Activated T-cell treated with anti-CD3 and anti-CD28 coated beads, Interleukin-2, amount 50 U/mL, for 72 hours (primary cell): ENCODE data around the gene CAMK4. TPM values are rescaled to one million over a fixed set of nuclear protein-coding genes. Genes with fewer than 3 reads are reported as not detected.
"Not testable (repeated sequence)": the region's sequence is repeated elsewhere in the genome, so short reads cannot be mapped to it uniquely, and the experiment has no call there.

Experiments used
- ATAC-seq, 2 donors: fragments of 150-1000 bp; cut with Tn5 transposase; replicated peaks in 1 of 2; 2 replicates each; pipeline ENCODE4 v1.10.0; 2021; ENCODE audit warnings: moderate library complexity in 2 of 2, mild to moderate bottlenecking in 1 of 2
- DNase-seq, 2 donors: peaks; one replicate each; pipeline ENCODE4 v3.0.0; 2021 to 2022; ENCODE audit warnings: mixed read lengths in 1 of 2
- H3K27ac Mint-ChIP-seq: one replicate; pipeline ENCODE4 v1.8.0; 2022; ENCODE audit warnings: mild to moderate bottlenecking, moderate library complexity, mixed read lengths
- H3K27me3 Mint-ChIP-seq: one replicate; pipeline ENCODE4 v1.8.0; 2022; ENCODE audit warnings: low read depth, mixed read lengths
- H3K36me3 Mint-ChIP-seq, 2 donors: one replicate each; pipeline ENCODE4 v1.8.0; 2022; ENCODE audit warnings: mixed read lengths in 2 of 2, mild to moderate bottlenecking in 1 of 2; ENCODE audit not compliant: insufficient read depth in 2 of 2
- H3K4me1 Mint-ChIP-seq: one replicate; pipeline ENCODE4 v1.8.0; 2022; ENCODE audit warnings: low read depth, mixed read lengths
- H3K4me3 Mint-ChIP-seq, 2 donors: one replicate each; pipeline ENCODE4 v1.8.0; 2022; ENCODE audit warnings: mild to moderate bottlenecking in 2 of 2, mixed read lengths in 2 of 2, moderate library complexity in 2 of 2
- H3K9me3 Mint-ChIP-seq, 2 donors: one replicate each; pipeline ENCODE4 v1.8.0; 2022; ENCODE audit warnings: mixed read lengths in 2 of 2
- total RNA-seq, 2 donors: library from RNA; stranded (reverse); gene quantifications; one replicate each; pipeline ENCODE4 v1.2.3, GENCODE V29; 2022

The CAMK4 gene
- total RNA-seq, 2 donors from 2014 or later, result 56.1 to 96.0 TPM

DNA sequence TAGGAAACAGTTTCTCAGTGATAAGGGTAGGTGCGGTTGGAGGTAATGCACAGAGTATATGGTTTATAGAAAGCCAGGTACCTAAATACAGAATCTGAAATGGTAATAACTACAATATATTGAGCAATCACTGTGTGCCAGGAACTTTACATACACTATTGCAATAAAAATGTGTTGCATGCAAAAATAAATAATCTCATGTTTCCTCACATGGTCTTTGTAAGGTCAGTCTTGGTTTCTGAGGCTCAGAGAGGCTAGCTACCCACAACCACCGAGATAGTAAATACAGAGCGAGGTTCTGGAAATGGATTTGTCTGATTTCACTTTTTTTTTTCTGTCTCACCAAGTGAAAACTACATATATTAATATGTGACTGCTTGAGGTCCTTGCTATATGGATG lies 128.9 kb downstream of the CAMK4 start:
- no peak for DNase-seq
- Mint-ChIP-seq H3K36me3 (peaks cover 4 to 21% of the 10 kb centered on the region in 2 donors), H3K27me3 (no peaks in the 10 kb centered on the region), H3K4me1 (peaks cover 13% of the 10 kb centered on the region), H3K4me3 (no peak overlapping the region), H3K27ac (no peak overlapping the region), H3K9me3 (no peaks in the 10 kb centered on the region)
- ATAC-seq, result no peak

DNA sequence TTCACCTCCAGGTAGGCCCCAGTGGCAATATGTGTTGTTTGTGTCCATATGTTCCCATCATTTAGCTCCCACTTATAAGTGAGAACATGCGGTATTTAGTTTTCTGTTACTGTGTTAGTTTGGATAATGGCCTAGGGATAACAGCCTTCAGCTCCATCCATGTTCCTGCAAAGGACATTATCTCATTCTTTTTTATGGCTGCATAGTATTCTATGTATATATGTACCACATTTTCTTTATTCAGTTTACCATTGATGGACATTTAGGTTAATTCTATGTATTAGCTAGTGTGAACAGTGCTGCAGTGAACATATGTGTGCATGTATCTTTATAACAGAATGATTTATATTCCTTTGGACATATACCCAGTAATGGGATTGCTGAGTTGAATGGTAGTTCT lies 134.5 kb downstream of the CAMK4 start:
- not testable (repeated sequence) for ATAC-seq, H3K4me3 Mint-ChIP-seq, H3K9me3 Mint-ChIP-seq, H3K27ac Mint-ChIP-seq, H3K27me3 Mint-ChIP-seq, DNase-seq
- peaks cover 25% of the 10 kb centered on the region for H3K4me1 Mint-ChIP-seq
- H3K36me3 Mint-ChIP-seq, result peaks cover 6 to 17% of the 10 kb centered on the region in 2 donors

DNA sequence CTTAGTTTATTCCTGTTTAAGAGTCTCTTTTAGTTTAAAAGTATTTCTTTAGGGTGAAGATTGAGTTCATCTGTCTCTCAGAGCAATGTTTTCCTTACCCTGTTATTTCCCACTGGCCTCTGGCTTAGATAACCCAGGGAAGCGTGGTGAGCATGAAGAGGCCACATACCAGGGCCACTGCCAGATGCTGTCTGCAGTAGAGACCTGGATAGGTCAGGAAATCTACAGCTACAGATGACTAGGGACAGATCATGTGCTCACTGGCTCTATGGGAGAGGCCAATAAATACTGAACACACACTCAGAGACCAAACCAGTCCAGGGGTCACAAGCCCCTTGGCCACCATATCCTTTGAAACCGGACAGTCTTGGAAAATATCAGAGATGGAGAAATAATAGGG lies 136.0 kb downstream of the CAMK4 start:
- DNase-seq, result no peak
- no peaks in the 10 kb centered on the region for H3K27me3 Mint-ChIP-seq
- H3K9me3 Mint-ChIP-seq, result peaks cover 1 to 4% of the 10 kb centered on the region in 2 donors
- no peak overlapping the region for H3K4me3 Mint-ChIP-seq
- peak overlapping the region; percentile 17 for H3K27ac Mint-ChIP-seq
- ATAC-seq, result no peak
- H3K36me3 Mint-ChIP-seq, result peaks cover 4 to 11% of the 10 kb centered on the region in 2 donors
- H3K4me1 Mint-ChIP-seq, result peaks cover 39% of the 10 kb centered on the region

DNA sequence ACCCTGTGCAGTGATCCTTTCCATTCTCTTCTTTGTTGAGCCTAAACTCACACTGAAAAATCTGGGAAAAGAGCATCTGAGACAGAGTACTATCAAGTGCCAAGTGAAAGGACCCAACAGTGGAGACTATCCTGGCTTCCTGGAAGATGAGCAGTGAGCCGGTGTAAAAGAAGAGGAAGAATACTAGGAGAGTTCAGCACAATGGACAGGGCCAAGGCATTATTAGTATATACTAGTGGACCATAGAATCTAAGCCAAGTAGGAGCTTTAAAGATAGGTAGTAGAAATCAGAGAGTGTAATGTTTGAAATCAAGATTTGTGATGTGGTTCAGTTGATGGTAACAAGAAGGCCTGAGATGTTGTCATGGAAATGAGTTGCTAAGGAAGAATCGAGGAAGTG lies 140.8 kb downstream of the CAMK4 start:
- Mint-ChIP-seq H3K4me3 (no peak overlapping the region), H3K36me3 (peaks cover 4 to 7% of the 10 kb centered on the region in 2 donors), H3K27ac (no peak overlapping the region), H3K27me3 (no peaks in the 10 kb centered on the region), H3K9me3 (peaks cover 2 to 4% of the 10 kb centered on the region in 2 donors), H3K4me1 (peaks cover 32% of the 10 kb centered on the region)
- no peak for ATAC-seq
- no peak for DNase-seq

DNA sequence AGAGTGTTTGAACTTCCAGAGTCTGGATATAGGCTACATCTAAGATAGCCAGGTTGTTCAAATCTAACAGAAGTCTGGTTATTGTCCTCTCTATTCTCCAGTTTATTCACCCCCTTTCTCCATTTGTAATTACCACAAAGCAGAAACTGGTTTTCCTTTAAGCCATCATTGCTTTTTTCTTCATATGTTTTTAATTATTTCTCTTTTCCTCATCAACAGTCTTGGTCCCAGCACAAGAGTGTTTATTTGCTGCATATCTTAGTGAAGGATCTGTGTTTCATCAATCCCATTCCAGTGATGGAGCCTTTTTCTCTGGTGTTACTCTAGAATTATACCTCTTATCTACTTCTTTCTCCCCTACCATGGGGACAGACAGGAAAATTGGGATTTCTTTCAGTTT lies 142.2 kb downstream of the CAMK4 start:
- Mint-ChIP-seq H3K9me3 (peaks cover 2 to 4% of the 10 kb centered on the region in 2 donors), H3K4me3 (no peak overlapping the region), H3K36me3 (peaks cover 4 to 12% of the 10 kb centered on the region in 2 donors), H3K4me1 (peaks cover 25% of the 10 kb centered on the region), H3K27ac (no peak overlapping the region), H3K27me3 (no peaks in the 10 kb centered on the region)
- DNase-seq, result no peak
- ATAC-seq, result no peak

DNA sequence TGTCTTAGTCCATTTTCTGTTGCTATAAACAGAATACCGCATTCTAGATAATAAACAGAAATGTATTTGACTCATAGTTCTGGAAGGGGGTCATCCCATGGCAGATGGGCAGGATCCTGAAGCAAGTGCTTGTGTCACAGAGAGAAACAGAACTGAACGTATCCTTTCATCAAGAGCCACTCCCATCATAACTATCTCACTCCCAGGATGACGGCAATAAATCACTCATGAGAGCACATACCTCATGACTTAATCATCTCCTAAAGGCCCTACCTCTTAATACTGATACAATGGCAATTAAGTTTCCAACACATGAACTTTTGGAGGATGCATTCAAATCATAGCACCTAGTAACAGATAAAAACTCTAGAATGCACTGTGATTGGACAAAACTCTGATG lies 142.9 kb downstream of the CAMK4 start:
- no peak overlapping the region for H3K27ac Mint-ChIP-seq
- H3K4me1 Mint-ChIP-seq, result peaks cover 30% of the 10 kb centered on the region
- peaks cover 4 to 12% of the 10 kb centered on the region in 2 donors for H3K36me3 Mint-ChIP-seq
- DNase-seq (no peak), ATAC-seq (no peak)
- H3K9me3 Mint-ChIP-seq, result peaks cover 2 to 4% of the 10 kb centered on the region in 2 donors
- no peak overlapping the region for H3K4me3 Mint-ChIP-seq
- no peaks in the 10 kb centered on the region for H3K27me3 Mint-ChIP-seq

DNA sequence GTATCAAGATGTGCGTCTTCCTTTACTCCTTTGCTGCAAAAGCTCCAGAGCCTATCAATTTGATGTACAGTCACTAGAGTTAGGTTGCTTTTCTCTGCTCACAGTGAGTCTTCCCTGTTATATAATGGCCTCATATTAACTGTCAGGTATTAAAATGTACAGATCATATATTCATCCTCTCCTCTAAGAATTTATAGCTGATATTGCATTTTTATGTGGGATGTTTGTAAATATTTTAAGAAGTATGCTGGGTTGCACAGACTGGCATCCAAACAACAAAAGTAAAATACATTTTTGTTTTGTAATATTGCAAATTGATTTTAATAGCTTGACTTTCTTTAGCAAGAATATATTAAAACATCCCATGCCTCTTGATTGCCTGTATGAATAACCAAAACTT lies 148.6 kb downstream of the CAMK4 start:
- Mint-ChIP-seq H3K9me3 (no peaks in the 10 kb centered on the region), H3K27ac (no peak overlapping the region), H3K36me3 (peaks cover 0 to 16% of the 10 kb centered on the region in 2 donors), H3K27me3 (no peaks in the 10 kb centered on the region), H3K4me3 (no peak overlapping the region), H3K4me1 (peaks cover 18% of the 10 kb centered on the region)
- DNase-seq (no peak), ATAC-seq (no peak)

DNA sequence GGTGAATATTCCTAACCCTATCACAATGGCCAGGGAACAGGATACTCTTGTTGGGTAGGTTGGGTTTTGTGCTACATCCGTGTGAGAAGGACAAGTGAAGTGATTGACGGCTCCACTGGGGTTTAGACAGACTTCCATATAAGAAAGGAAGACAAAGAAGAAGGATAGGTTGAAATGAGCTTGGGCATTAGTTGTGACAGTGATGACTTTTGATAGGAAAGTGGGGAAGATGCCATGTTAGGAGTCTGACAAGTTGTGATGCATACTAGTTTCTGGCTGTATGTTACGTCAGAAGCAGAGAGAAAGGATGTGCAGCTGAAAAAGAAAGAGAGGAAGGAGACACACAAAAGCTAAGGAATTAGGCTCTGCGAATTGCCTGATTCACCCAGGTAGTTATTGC lies 150.2 kb downstream of the CAMK4 start:
- DNase-seq, result no peak
- peaks cover 0 to 17% of the 10 kb centered on the region in 2 donors for H3K36me3 Mint-ChIP-seq
- no peak for ATAC-seq
- no peaks in the 10 kb centered on the region for H3K27me3 Mint-ChIP-seq
- peaks cover 18% of the 10 kb centered on the region for H3K4me1 Mint-ChIP-seq
- H3K4me3 Mint-ChIP-seq, result no peak overlapping the region
- no peaks in the 10 kb centered on the region for H3K9me3 Mint-ChIP-seq
- H3K27ac Mint-ChIP-seq, result no peak overlapping the region

DNA sequence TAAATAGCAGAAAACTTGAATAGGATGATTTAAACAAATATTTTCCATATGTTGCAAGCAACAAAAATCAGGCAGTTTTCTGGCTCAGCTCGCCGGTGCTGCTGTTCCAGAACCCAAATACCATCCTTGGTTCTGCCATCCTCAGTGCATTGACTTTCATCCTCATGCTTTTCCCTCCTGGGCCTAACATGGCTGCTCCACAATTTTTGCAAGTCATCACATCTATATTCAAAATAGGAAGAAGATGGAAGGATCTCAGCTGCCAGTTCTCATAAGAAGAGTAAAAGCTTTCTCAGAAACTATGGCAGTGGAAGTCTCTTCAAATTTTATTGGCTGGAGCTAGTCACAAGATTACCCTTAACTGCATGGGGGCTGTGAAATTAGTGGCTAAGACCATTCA lies 151.5 kb downstream of the CAMK4 start:
- no peaks in the 10 kb centered on the region for H3K9me3 Mint-ChIP-seq
- no peak overlapping the region for H3K4me3 Mint-ChIP-seq
- H3K4me1 Mint-ChIP-seq, result peaks cover 18% of the 10 kb centered on the region
- H3K36me3 Mint-ChIP-seq, result peaks cover 0 to 17% of the 10 kb centered on the region in 2 donors
- no peak for ATAC-seq
- H3K27ac Mint-ChIP-seq, result peak overlapping the region; percentile 50
- no peaks in the 10 kb centered on the region for H3K27me3 Mint-ChIP-seq
- DNase-seq, result no peak

DNA sequence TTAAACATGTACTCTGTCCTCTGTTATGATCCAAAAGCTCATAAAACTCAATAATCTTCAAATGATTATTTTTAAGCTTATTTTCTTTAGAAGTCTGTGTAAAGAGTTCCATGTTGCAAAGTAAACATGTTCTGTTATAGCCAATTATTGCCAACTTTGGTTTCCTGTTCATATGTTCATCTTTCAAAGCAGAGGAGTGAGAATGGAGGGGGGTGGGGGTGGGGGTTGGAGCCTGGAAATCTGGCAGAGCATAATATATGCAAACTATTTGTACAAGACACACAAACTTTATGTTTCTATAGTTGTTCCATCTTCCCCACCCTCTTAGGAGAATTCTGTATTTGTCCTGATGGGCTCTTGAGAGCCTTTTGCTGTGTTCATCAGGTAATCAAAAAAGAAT lies 153.1 kb downstream of the CAMK4 start:
- H3K9me3 Mint-ChIP-seq, result no peaks in the 10 kb centered on the region
- peaks cover 0 to 17% of the 10 kb centered on the region in 2 donors for H3K36me3 Mint-ChIP-seq
- no peaks in the 10 kb centered on the region for H3K27me3 Mint-ChIP-seq
- peaks cover 12% of the 10 kb centered on the region for H3K4me1 Mint-ChIP-seq
- ATAC-seq (no peak), DNase-seq (no peak)
- H3K27ac Mint-ChIP-seq, result no peak overlapping the region
- H3K4me3 Mint-ChIP-seq, result no peak overlapping the region

DNA sequence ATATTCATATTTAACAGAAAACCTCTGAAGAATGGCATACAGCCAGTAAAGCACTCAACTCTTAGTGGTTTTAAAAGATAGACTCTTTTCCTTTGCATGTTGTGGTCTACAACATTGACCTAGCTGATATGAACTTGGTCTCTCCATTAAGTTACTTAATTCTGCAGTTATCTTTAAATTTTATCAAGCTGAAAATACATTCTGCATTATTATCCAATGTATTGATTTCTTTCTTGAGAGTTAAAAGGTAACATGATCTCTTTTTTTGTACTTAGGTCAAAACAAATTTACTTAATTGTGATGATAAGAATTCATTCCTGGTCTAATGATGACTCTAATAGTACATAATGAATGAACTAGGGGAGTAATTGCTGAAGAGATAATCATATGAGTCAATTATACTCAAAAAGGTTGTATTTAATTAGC lies 155.2 kb downstream of the CAMK4 start:
- H3K27me3 Mint-ChIP-seq, result no peaks in the 10 kb centered on the region
- H3K4me3 Mint-ChIP-seq, result no peak overlapping the region
- DNase-seq, result no peak
- no peak overlapping the region for H3K27ac Mint-ChIP-seq
- H3K9me3 Mint-ChIP-seq, result no peaks in the 10 kb centered on the region
- peaks cover 9% of the 10 kb centered on the region for H3K4me1 Mint-ChIP-seq
- no peak for ATAC-seq
- H3K36me3 Mint-ChIP-seq, result peaks cover 0 to 15% of the 10 kb centered on the region in 2 donors

DNA sequence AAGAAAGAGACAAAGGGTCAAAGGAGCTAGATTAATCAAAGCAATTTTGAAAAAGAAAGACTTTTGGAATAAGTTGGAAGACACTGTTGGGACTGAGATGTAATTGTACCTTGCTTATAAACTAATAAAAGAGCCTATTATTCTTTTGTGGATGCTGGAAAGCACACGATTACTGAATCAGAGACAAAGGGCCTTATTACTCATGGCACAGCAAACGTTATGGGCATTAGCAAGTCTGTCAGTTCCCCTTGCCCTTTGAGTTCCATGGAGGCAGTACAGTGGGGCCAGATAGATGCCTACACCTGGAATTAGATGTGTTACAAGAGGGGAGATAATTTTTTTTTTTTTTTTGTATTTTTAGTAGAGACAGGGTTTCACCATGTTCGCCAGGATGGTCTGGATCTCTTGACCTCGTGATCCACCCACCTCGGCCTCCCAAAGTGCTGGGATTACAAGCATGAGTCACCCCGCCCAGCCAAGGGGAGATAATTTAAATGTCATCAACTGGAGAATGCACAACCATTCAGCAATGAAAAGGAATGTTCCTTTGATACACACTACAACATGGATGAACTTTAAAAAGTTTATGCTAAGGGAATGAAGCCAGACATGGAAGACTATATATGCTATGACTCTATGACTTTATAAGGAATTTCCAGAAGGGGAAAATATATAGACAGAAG lies 159.2 kb downstream of the CAMK4 start:
- no peak for ATAC-seq
- H3K4me1 Mint-ChIP-seq, result peaks cover 6% of the 10 kb centered on the region
- H3K4me3 Mint-ChIP-seq, result no peak overlapping the region
- no peak overlapping the region for H3K27ac Mint-ChIP-seq
- no peaks in the 10 kb centered on the region for H3K27me3 Mint-ChIP-seq
- H3K9me3 Mint-ChIP-seq, result no peaks in the 10 kb centered on the region
- peaks cover under 1 to 9% of the 10 kb centered on the region in 2 donors for H3K36me3 Mint-ChIP-seq
- DNase-seq, result no peak

DNA sequence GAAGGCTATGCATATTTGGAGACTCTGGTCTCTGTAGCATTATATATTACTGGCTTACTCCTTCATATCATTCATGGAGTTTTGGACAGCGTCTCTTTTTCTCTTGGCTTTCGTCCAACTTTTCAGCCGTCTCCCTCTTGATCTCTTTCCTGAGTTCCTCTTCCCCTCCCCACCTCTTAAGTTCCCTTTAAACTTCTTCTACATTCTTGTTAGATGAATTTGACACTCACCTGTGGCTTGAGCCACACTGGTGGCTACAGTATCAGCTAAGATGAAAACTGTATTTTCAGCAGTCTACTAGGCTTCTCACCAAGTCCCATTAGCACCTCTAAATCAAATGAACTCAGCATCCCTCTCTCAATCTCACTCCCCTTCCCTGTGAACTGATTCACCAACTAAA lies 160.0 kb downstream of the CAMK4 start:
- no peak for ATAC-seq
- Mint-ChIP-seq H3K4me3 (no peak overlapping the region), H3K36me3 (peaks cover 4 to 14% of the 10 kb centered on the region in 2 donors), H3K27ac (no peak overlapping the region), H3K9me3 (no peaks in the 10 kb centered on the region), H3K4me1 (peaks cover 13% of the 10 kb centered on the region), H3K27me3 (no peaks in the 10 kb centered on the region)
- DNase-seq, result no peak

DNA sequence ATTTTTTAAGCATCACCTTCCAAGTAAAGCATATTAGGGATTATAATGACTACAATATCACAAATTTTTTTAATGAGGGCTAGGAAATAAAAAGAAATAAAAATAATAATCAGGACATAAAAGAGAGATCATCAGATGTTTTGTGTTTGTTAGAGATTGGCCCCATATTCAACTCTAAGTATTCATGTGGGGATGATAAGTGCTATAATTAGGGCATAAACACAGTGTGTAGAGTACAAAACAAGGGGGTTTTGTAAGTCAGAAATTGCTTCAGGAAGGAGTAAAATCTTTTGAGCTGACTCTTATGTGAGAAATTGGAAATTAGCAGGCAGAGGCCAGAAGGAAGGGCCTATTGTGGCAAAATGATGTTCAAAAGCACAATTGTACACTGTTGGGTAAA lies 160.9 kb downstream of the CAMK4 start:
- Mint-ChIP-seq H3K27me3 (no peaks in the 10 kb centered on the region), H3K4me1 (peaks cover 20% of the 10 kb centered on the region), H3K36me3 (peaks cover 4 to 15% of the 10 kb centered on the region in 2 donors), H3K9me3 (no peaks in the 10 kb centered on the region), H3K27ac (no peak overlapping the region), H3K4me3 (no peak overlapping the region)
- ATAC-seq (no peak), DNase-seq (no peak)
